Keratinocyte (primary cell): ENCODE measurements around the gene SLC34A1.

Experiments
- CTCF ChIP-seq, 3 experiments: IDR thresholded peaks in 1 of 3; conservative IDR thresholded peaks in 1 of 3; optimal IDR thresholded peaks in 1 of 3; 2 replicates in 2 of 3; 3 replicates in 1 of 3; pipeline versions ENCODE3 to v1.5.1; 2011; ENCODE audit warnings: low read length in 3 of 3, mild to moderate bottlenecking in 3 of 3, moderate library complexity in 2 of 3, control low read depth in 1 of 3, inconsistent platforms in 1 of 3; ENCODE audit not compliant: insufficient read depth in 2 of 3; ENCODE audit errors: extremely low read depth in 1 of 3
- EZH2 ChIP-seq: IDR thresholded peaks from one replicate; pipeline ENCODE4 v1.6.1; 2012; ENCODE audit warnings: inconsistent platforms, mild to moderate bottlenecking, low read length, moderate library complexity

GRCh38 chr5:177373806-177374205, 10.4 kb upstream of the SLC34A1 start:
- no peak for TF ChIP-seq CTCF (optimal IDR thresholded peaks at IDR 0.05 in 1 of 3, IDR thresholded peaks at IDR 0.05 in 1 of 3, conservative IDR thresholded peaks at IDR 0.05 in 1 of 3; ENCODE audit: extremely low read depth in 1 of 3, insufficient read depth in 2 of 3, low read length in 3 of 3)
- TF ChIP-seq EZH2, result no peak
